Activated CD4-positive, alpha-beta T cell treated with anti-CD3 and anti-CD28 coated beads for 24 hours (primary cell): ENCODE results near the gene HOXA5.

Source experiments
- DNase-seq, 2 donors: peaks; one replicate each; pipeline ENCODE4 v3.0.0-alpha.2; 2020; ENCODE audit warnings: low read depth in 2 of 2

Gene HOXA5

GRCh38 chr7:27119412-27119911 lies 24.0 kb downstream of the HOXA5 start:
- no peak for DNase-seq

GRCh38 chr7:27118580-27118979 lies 24.9 kb downstream of the HOXA5 start:
- no peak for DNase-seq

GRCh38 chr7:27117887-27118491 lies 25.5 kb downstream of the HOXA5 start:
- no peak for DNase-seq

GRCh38 chr7:27116962-27117886 lies 26.3 kb downstream of the HOXA5 start:
- DNase-seq = no peak

- no peak for DNase-seq
Measured at GRCh38 chr7:27116031-27116961, 27.2 kb downstream of the HOXA5 start.

- no peak for DNase-seq
Measured at GRCh38 chr7:27115221-27116026, 28.1 kb downstream of the HOXA5 start.

- no peak for DNase-seq
Measured at GRCh38 chr7:27114881-27115220, 28.6 kb downstream of the HOXA5 start.

GRCh38 chr7:27113991-27114769 lies 29.3 kb downstream of the HOXA5 start:
- no peak for DNase-seq

- no peak for DNase-seq
Measured at GRCh38 chr7:27112955-27113949, 30.2 kb downstream of the HOXA5 start.

GRCh38 chr7:27112361-27112760 lies 31.1 kb downstream of the HOXA5 start:
- no peak for DNase-seq

- no peak for DNase-seq
Measured at GRCh38 chr7:27111751-27112277, 31.7 kb downstream of the HOXA5 start.

GRCh38 chr7:27111042-27111750 lies 32.3 kb downstream of the HOXA5 start:
- no peak for DNase-seq

GRCh38 chr7:27110186-27111031 lies 33.1 kb downstream of the HOXA5 start:
- no peak for DNase-seq

- no peak for DNase-seq
Measured at GRCh38 chr7:27109466-27110185, 33.9 kb downstream of the HOXA5 start.

- DNase-seq = no peak
Measured at GRCh38 chr7:27108390-27109127, 34.9 kb downstream of the HOXA5 start.
